Measurements from ENCODE around the gene NR1D1. TPM values are rescaled to one million over a fixed set of nuclear protein-coding genes. Genes with fewer than 3 reads are reported as not detected.

Gene NR1D1
- polyA plus RNA-seq, 1 experiment = 0.62 TPM

GRCh38 chr17:40070709-40071312 is 29.6 kb downstream of the NR1D1 start:
- no peak for TF ChIP-seq CTCF (IDR thresholded peaks at IDR 0.05; ENCODE audit: low read depth, low read length)
- Histone ChIP-seq H3K9me3 (ENCODE audit: control insufficient read depth, insufficient read depth, low read length) (no peaks in the 10 kb centered on the region; the same call in 1 of the 2 replicates), H3K4me3 (ENCODE audit: low read depth, low read length) (no peak overlapping the region), H3K27ac (ENCODE audit: low read depth, low read length) (no peak overlapping the region), H3K27me3 (ENCODE audit: control insufficient read depth, insufficient read depth, low read length) (no peaks in the 10 kb centered on the region)
- no peak for DNase-seq (ENCODE audit: low read depth, low spot score)
- ChIA-PET CTCF (interaction anchor here (0.6 to 1.0 kb wide), 2 partner anchors 31 to 42 kb away, joined by 3 to 5 read pairs; no protein-coding TSS in a partner anchor), POLR2A (no interaction called here)

- Histone ChIP-seq H3K9me3 (ENCODE audit: control insufficient read depth, insufficient read depth, low read length) (no peaks in the 10 kb centered on the region; the same call in 1 of the 2 replicates), H3K27me3 (ENCODE audit: control insufficient read depth, insufficient read depth, low read length) (no peaks in the 10 kb centered on the region), H3K4me3 (ENCODE audit: low read depth, low read length) (no peak overlapping the region; the same call in 1 of the 2 replicates), H3K27ac (ENCODE audit: low read depth, low read length) (peak overlapping the region; percentile 11)
- CTCF ChIA-PET = interaction anchor here (0.6 to 1.3 kb wide), 6 partner anchors 16 to 126 kb away, joined by 3 to 5 read pairs (median 4); partner anchors contain the start of gene MED24
- peak; percentile 48 for TF ChIP-seq CTCF (IDR thresholded peaks at IDR 0.05; ENCODE audit: low read depth, low read length)
- DNase-seq (ENCODE audit: low read depth, low spot score) = no peak
- POLR2A ChIA-PET = no interaction called here
These were observed 30.4 kb downstream of the NR1D1 start for GRCh38 chr17:40069751-40070708.

GRCh38 chr17:40068917-40069750 is 31.3 kb downstream of the NR1D1 start:
- no peak for TF ChIP-seq CTCF (IDR thresholded peaks at IDR 0.05; ENCODE audit: low read depth, low read length)
- Histone ChIP-seq H3K27me3 (ENCODE audit: control insufficient read depth, insufficient read depth, low read length) (no peaks in the 10 kb centered on the region), H3K9me3 (ENCODE audit: control insufficient read depth, insufficient read depth, low read length) (no peaks in the 10 kb centered on the region; the same call in 1 of the 2 replicates), H3K27ac (ENCODE audit: low read depth, low read length) (peak overlapping the region; percentile 65), H3K4me3 (ENCODE audit: low read depth, low read length) (peak overlapping the region; percentile 45)
- ChIA-PET POLR2A (interaction anchor here (0.8 to 1.4 kb wide), 4 partner anchors 15 to 44 kb away, joined by 3 to 5 read pairs (median 4); partner anchors contain the start of genes MED24 and NR1D1), CTCF (interaction anchor here (0.6 to 1.3 kb wide), 5 partner anchors 17 to 125 kb away, joined by 3 to 5 read pairs (median 5); no protein-coding TSS in a partner anchor)
- DNase-seq (ENCODE audit: low read depth, low spot score) = peak; percentile 64

- DNase-seq (ENCODE audit: low read depth, low spot score) = no peak
- H3K27ac ChIP-seq (ENCODE audit: low read depth, low read length) = peak overlapping the region; percentile 65
- no peak for TF ChIP-seq CTCF (IDR thresholded peaks at IDR 0.05; ENCODE audit: low read depth, low read length)
- no peaks in the 10 kb centered on the region for H3K27me3 ChIP-seq (ENCODE audit: control insufficient read depth, insufficient read depth, low read length)
- ChIA-PET POLR2A (interaction anchor here (0.8 to 1.4 kb wide), 4 partner anchors 14 to 44 kb away, joined by 3 to 5 read pairs (median 4); partner anchors contain the start of genes MED24 and NR1D1), CTCF (interaction anchor here (1.3 kb wide), 1 partner anchor 18 kb away, joined by 5 read pairs; no protein-coding TSS in a partner anchor)
- H3K4me3 ChIP-seq (ENCODE audit: low read depth, low read length) = peak overlapping the region; percentile 45
- no peaks in the 10 kb centered on the region; the same call in 1 of the 2 replicates for H3K9me3 ChIP-seq (ENCODE audit: control insufficient read depth, insufficient read depth, low read length)
These were observed 31.8 kb downstream of the NR1D1 start for GRCh38 chr17:40068584-40068916.

Measured in AG04450 (cell line).